RPMI7951 (cell line): ENCODE results near the gene TRA2B. TPM values are rescaled to one million over a fixed set of nuclear protein-coding genes. Genes with fewer than 3 reads are reported as not detected.

ENCODE experiments used
- DNase-seq: peaks from one replicate; pipeline ENCODE4 v3.0.0-alpha.2; 2012; ENCODE audit warnings: low read depth
- total RNA-seq: library from RNA; depleted of rRNA; stranded (reverse); fragments of >200 nt; shearing (Covaris generic); gene quantifications from 2 replicates; pipeline ENCODE4 v1.2.3, GENCODE V29; 2014; rRNA removed

The TRA2B gene
- total RNA-seq, 1 experiment from 2014 or later: 259 TPM

GRCh38 chr3:185867650-185868049, 70.2 kb downstream of the TRA2B start:
- DNase-seq: no peak

GRCh38 chr3:185866995-185867394, 70.8 kb downstream of the TRA2B start:
- no peak for DNase-seq

GRCh38 chr3:185866555-185866954, 71.3 kb downstream of the TRA2B start:
- DNase-seq: no peak

Other genes with a start within 250 kb of the TRA2B start
- 29.2 and 31.5 TPM in 2 replicates for gene IGF2BP2, start 113.0 kb downstream of the TRA2B start, total RNA-seq
- 81.2 and 96.5 TPM in 2 replicates for gene ETV5, start 171.1 kb upstream of the TRA2B start, total RNA-seq